Midbrain (tissue), 1 donor: ENCODE data around the gene FAAP100.
A peak's percentile ranks its signal among the peaks of the same experiment; 100 is the strongest.

ENCODE experiments used
- DNase-seq: peaks from one replicate; lab custom pipeline; 2025; lab: John Stamatoyannopoulos, UW

FAAP100 gene

GRCh38 chr17:81553616-81554181, 1.5 kb upstream of the FAAP100 start:
- no peak for DNase-seq

- peak; percentile 36 for DNase-seq
Observed at GRCh38 chr17:81553018-81553615, 964 bp upstream of the FAAP100 start.

DNA sequence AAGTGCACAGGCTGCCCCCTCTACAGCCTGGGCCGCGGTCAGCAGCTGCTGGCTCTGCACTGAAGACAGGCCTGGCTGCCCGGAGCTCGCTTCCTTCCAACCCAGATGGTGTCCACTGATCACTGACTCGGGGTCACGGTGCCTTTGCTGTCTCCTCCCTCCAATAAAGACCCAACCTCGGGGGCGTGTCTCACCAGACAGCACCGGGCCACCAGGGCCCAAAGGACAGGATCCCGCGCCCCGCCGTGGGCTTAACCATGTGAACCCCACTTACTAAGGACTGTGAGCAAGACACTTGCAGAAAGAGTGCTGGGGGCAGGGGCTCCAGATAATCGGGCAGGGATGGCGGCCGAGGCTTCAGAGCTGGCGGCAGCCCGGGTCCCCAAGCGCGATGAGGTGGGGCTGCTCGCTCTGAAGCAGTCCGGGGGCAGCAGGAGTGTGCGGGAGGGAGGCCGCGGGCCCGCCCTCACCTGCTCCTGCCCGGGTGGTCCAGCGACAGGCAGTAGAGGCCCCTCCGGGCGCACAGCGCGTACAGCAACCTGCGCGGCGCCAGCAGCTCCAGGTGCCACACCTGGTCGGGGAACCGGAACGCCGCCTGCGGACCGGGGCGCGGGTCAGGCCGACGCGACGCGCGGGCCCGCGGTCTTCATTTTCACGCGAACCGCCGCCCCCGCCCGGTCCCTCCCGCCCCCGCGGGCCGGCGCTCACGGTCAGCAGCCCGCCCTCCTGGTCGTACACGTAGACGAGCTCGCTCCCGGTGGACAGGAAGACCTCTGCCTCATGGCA, 502 bp downstream of the FAAP100 start:
- no peak for DNase-seq

- DNase-seq, result no peak
Observed at GRCh38 chr17:81550830-81551457, 1.2 kb downstream of the FAAP100 start.

DNA sequence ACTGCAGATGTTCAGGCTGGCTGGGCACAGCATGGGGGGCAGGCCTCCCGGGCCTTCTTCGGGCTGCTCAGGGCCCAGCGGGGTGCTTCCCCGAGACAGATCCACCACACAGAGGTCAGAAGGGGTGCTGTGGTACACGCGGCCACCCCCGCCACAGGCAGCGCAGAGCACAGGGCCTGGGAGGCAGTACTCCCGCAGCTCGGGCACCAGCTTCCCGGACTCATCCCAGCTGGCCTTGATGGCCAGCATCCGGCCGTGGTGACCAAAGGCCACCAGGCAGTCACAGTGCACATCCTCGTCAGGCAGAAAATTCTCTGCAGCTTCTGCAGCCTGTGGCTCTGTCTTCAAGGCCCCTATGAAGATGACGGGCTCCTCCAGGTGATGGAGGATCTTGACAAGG, 1.9 kb downstream of the FAAP100 start:
- DNase-seq, result no peak

GRCh38 chr17:81549826-81550225, 2.3 kb downstream of the FAAP100 start:
- DNase-seq, result no peak

GRCh38 chr17:81549031-81549557, 3.1 kb downstream of the FAAP100 start:
- DNase-seq, result no peak

DNA sequence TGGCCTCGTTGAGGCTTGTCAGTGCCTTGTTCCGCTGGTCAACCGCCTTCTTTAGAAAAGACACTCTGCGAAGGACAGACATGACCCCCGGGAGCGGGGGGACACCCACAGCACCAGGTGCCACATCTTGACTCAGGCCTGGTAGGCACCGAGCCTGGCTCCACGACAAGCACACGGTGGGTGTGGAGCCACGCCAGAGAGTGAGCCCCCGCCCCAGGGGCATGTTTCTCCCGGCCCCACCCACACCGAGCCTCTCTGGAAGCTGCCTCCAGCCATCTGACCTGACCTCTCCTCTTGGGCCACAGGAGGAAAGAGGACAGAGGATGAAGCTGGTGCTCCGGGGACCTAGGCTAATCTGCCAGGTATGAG, 4.6 kb downstream of the FAAP100 start:
- no peak for DNase-seq

DNA sequence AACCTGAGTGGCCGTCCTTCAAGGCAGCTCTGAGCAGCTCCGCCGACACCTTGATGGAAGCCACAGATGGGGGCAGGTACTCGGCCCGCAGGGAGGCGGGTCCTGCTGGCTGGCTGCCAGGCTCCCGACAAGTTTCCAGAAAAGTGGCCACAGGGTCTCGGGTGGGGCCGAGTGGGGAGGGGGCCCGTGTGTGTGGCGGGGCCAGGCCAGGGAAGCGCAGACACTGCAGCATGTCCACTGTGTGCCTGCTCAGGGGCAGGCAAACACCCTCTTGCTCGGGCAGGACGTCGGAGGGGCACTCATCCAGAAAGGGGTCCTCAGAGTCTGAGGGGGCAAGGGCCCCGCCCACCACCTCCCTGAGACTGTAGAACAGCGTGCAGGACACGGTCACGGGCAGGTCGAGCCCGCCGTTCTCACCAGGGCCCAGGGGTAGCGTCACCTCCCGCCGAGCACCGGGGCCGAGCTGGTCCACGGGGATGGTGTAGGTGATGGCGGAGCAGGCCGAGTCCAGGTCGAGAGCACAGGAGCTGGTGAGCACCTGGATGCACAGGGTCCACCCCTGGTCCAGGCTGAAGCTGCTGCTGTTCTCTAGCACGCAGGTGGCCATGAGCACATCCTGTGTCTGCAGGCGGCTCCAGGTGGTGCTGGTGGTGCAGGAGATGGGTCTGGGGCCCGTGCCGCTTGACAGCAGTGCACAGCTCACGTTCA, 5.1 kb downstream of the FAAP100 start:
- no peak for DNase-seq

GRCh38 chr17:81545160-81545949, 6.8 kb downstream of the FAAP100 start:
- no peak for DNase-seq

- no peak for DNase-seq
Observed at GRCh38 chr17:81544281-81544974, 7.7 kb downstream of the FAAP100 start.

GRCh38 chr17:81543756-81544155, 8.4 kb downstream of the FAAP100 start:
- DNase-seq, result no peak

DNA sequence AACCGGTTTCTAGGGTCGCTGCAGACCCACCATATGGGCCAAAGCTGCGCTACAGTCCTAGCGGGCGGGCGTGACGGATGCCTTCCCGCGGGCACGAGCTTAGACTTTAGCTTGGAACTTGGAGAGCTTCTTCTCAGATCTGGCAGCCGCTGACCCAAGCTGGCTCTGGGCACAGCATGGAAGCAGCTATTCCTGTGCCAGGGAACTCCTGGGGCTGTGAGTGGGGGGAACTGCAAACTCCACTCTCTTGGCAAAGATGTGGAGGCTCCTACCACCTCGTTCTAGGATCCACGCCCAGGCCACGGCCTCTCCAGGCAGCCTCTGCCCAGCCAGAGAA, 8.8 kb downstream of the FAAP100 start:
- no peak for DNase-seq

DNA sequence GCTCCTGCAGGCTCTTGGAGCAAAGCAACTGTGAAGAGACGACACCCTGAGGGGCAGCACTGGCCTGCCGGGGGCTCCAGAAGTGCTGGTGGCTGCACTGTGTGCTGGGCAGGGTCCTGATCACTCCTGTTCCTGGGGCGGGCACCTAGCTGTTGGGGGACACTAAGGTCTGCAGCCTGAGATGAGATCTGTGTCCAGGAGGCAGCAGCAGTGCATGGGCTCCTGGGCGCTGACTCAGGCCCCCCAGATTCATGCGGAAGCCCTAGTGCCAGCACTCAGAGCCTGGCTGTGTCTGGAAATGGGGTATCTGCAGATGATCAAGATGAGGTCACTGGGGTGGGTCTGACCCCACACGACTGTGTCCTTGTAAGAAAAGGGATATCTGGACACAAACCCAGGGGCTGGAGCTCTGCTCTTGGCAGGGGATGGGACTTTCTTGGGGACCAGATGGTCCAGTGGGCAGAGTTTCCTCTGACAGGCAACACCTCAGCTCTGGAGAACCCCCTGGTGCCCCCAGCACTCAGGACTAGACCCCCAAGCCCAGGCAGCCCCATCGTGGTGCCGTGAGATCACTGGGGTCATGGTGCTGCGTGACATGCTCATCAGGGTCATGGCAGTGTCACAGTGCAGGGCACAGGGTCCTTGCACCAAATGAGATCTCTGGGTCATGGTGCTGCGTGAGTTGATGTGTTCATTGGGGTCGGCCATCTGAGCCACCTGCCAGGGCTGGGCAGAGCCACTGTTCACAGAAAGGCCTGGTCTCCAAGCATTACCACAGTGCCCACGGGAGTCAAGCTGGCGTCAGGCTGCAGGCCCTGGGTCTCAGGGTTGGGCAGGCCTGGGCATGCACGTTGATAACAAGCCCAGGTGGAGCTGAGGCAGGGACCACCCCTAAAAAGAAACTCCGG, 9.5 kb downstream of the FAAP100 start:
- no peak for DNase-seq

- DNase-seq, result no peak
Observed at GRCh38 chr17:81541123-81541522, 11.0 kb downstream of the FAAP100 start.

DNA sequence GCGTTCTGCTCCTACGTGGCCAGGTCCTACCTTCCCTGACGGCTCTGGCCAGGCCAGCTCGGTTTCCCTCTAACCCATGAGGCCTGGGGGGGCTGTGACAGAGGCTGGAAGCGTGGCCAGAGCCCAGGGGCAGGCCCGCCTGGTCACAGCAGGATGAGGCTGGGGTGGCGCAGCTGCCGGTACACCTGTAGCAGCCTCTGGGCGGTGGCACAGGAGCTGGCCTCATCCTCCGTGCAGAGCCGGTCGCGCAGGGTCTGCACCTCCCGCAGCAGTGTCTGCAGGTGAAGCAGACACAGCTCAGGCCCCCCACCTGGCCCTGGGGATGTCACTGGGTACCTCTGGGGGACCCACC, 11.5 kb downstream of the FAAP100 start:
- DNase-seq, result no peak

DNA sequence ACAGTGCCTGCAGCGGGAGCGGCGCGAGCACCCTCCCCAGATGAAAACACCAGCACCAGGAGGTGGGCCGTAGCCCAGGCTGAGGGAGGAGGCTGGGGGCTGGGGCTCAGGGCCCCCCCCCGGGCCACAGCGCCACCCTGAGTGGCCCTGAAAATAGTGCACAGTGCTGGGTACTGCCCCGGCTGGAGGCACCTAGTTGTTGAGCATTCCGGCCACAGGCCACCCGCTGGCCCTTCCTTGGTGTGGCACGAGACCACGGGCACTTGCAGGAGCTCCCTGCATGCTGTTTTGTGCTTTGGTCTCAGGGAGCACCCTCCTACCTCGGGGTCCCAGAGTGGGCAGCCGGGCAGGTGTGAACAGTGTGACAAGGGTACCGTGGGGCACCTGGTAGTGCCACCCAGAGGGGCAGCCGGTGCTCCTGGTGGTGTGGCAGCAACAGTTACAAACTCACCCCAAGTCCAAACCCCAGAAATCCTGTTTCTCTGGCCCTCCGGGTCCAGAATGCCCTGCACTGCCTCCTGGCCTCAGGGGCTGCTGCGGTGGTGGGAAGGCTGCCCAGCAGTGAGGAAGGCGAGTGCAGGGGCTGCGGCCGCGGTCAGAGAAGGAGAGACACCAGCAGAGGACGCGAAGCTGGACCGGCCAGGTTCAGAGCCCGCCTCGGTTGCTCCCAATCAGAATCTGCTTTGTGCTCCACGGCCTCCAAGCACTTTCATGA, 12.0 kb downstream of the FAAP100 start:
- no peak for DNase-seq

- no peak for DNase-seq
Observed at GRCh38 chr17:81539571-81539900, 12.6 kb downstream of the FAAP100 start.
